ENCODE measurements around the gene SAP25.

DNA sequence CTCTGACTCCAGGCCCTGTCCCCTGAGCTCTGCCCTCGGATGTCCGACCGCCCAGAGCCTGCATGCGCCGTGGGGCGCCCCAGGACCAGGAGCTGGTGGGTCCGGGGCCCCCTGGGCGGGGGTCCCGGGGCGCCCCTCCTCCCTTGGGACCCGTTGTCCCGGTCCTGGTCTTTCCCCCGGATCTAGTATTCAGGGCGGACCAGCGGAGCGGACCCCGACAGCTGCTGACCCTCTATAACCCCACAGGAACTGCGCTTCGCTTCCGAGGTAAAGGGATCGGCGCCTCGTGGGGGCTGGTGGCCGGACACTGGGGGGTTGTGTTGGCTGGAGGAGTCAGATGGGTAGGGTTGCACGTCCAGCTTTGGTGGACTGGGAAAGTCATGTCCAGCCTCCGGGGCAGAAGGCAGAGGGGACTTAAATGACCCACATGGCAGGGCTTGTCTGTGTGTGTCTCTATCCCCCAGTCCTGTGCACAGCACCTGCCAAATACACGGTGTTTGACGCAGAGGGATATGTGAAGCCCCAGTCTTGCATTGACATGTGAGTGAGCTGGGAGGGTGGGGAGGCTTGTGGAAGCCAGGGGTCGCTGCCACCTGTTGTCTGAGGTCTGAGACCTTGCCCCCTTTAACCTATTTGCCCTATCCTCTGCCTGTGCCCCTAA lies 39.2 kb upstream of the SAP25 start:
- TF ChIP-seq POLR2AphosphoS5 (IDR thresholded peaks at IDR 0.05; ENCODE audit: low read depth) (no peak), EZH2 (IDR thresholded peaks at IDR 0.05; ENCODE audit: low read depth, unreplicated experiment) (no peak)
- TF ChIP-seq, protein P1, sequence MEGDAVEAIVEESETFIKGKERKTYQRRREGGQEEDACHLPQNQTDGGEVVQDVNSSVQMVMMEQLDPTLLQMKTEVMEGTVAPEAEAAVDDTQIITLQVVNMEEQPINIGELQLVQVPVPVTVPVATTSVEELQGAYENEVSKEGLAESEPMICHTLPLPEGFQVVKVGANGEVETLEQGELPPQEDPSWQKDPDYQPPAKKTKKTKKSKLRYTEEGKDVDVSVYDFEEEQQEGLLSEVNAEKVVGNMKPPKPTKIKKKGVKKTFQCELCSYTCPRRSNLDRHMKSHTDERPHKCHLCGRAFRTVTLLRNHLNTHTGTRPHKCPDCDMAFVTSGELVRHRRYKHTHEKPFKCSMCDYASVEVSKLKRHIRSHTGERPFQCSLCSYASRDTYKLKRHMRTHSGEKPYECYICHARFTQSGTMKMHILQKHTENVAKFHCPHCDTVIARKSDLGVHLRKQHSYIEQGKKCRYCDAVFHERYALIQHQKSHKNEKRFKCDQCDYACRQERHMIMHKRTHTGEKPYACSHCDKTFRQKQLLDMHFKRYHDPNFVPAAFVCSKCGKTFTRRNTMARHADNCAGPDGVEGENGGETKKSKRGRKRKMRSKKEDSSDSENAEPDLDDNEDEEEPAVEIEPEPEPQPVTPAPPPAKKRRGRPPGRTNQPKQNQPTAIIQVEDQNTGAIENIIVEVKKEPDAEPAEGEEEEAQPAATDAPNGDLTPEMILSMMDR (conservative IDR thresholded peaks at IDR 0.05; ENCODE audit: low read depth in 2 of 2): peak; percentile 40 to 75
